ENCODE measurements around the gene TSPAN3. TPM values are rescaled to one million over a fixed set of nuclear protein-coding genes. Genes with fewer than 3 reads are reported as not detected.

The TSPAN3 gene
- total RNA-seq, 3 donors from 2014 or later, result 148 to 398 (median 292) TPM

DNA sequence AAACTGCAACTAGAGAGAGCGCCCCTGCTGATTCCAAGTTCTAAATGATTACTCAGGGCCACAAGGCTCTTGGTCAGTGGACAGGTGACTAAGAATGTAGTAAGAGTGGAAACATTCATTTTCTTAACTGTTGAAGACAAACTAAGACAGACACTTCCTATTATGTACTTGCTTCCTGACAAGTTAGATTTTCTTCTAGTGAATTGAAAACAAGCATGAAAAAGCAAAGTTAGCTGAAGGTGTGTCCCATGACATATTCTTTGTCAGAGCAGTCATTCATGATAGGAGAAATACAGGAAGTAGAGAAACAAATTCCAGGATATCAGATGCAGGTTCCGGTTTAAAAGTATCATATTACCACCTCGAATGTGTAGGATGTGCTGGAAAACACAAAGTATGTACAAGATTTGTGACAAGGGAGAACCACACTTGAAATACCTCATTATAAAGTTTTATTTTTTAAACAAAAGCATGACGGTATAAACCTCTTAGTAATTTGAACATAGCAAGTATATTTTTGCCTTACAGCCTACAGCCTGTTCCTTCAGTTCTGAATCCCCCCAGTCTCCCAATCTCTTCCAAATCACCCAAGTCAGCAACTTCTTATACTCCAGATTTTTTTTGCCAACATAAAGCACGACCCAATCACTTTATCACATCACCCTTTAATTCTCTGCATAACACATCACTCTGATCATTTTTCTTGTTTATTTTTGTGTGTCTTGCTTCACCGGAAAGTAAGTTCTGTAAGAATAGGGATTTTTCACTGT lies 6.2 kb downstream of the TSPAN3 start:
- peaks cover 0 to 7% of the 10 kb centered on the region in 2 donors for H3K4me1 ChIP-seq
- intact Hi-C loops (cut with DNase I; ENCODE audit: low total_unique reads), result no loop called here
- no peak overlapping the region for H3K27ac ChIP-seq

DNA sequence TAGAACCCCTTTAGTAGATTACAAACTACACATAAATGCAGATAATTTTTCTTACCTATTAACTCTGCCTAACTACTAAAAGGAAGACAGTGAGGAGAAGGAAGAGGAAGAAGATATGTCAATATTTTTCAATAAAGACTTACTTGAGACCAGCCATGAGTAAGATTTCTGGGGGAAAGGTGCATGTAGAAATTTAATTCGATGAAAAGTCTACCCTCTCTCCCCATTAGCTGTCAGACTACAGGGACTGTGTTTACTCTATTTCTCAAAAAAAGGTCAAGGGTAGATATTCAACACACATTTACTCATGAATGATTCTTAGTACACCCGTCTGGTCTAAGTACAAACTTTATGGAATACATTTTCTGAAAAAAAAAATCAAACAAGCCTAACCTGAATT lies 6.8 kb downstream of the TSPAN3 start:
- Histone ChIP-seq H3K4me3 (no peak overlapping the region), H3K27ac (no peak overlapping the region), H3K9me3 (no peaks in the 10 kb centered on the region), H3K36me3 (no peaks in the 10 kb centered on the region), H3K4me1 (peaks cover 0 to 7% of the 10 kb centered on the region in 2 donors), H3K27me3 (no peaks in the 10 kb centered on the region)
- DNase-seq (ENCODE audit: low spot score in 2 of 2), result no peak
- TF ChIP-seq POLR2A (IDR thresholded peaks at IDR 0.05) (no peak), POLR2AphosphoS5 (IDR thresholded peaks at IDR 0.05) (no peak)
- TF ChIP-seq, protein P1, sequence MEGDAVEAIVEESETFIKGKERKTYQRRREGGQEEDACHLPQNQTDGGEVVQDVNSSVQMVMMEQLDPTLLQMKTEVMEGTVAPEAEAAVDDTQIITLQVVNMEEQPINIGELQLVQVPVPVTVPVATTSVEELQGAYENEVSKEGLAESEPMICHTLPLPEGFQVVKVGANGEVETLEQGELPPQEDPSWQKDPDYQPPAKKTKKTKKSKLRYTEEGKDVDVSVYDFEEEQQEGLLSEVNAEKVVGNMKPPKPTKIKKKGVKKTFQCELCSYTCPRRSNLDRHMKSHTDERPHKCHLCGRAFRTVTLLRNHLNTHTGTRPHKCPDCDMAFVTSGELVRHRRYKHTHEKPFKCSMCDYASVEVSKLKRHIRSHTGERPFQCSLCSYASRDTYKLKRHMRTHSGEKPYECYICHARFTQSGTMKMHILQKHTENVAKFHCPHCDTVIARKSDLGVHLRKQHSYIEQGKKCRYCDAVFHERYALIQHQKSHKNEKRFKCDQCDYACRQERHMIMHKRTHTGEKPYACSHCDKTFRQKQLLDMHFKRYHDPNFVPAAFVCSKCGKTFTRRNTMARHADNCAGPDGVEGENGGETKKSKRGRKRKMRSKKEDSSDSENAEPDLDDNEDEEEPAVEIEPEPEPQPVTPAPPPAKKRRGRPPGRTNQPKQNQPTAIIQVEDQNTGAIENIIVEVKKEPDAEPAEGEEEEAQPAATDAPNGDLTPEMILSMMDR (IDR thresholded peaks at IDR 0.05), result no peak
- intact Hi-C loops (cut with DNase I; ENCODE audit: low total_unique reads), result no loop called here

More for the DNA sequence above, 6.2 kb downstream of the TSPAN3 start:
- TF ChIP-seq POLR2A (IDR thresholded peaks at IDR 0.05) (no peak), POLR2AphosphoS5 (IDR thresholded peaks at IDR 0.05) (no peak)
- TF ChIP-seq, protein P1 (IDR thresholded peaks at IDR 0.05), result no peak
- Histone ChIP-seq H3K36me3 (no peaks in the 10 kb centered on the region), H3K4me3 (no peak overlapping the region), H3K9me3 (no peaks in the 10 kb centered on the region), H3K27me3 (no peaks in the 10 kb centered on the region)
- no peak for DNase-seq (ENCODE audit: low spot score in 2 of 2)

DNA sequence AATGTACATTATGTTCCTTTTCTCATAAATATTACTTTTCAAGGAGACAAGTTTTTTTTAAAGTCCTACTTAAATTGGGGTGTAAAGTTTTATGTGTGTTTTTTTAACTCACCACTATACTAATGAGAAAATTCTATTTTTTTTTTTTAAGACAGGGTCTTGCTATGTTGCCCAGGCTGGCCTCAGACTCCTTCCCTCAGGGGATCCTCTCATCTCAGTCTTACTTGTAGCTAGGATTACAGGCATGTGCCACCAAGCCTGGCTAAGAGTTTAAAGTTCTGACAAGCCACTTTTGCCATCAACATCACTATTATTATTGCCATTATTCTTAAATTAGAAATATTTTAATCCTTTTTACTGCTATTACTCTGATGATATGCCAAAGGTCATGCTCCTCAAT lies 7.7 kb downstream of the TSPAN3 start:
- no peaks in the 10 kb centered on the region for H3K27me3 ChIP-seq
- H3K4me1 ChIP-seq, result peaks cover 0 to 7% of the 10 kb centered on the region in 2 donors
- DNase-seq (ENCODE audit: low spot score in 2 of 2), result no peak
- no peak overlapping the region for H3K4me3 ChIP-seq
- H3K27ac ChIP-seq, result no peak overlapping the region
- no peaks in the 10 kb centered on the region for H3K36me3 ChIP-seq
- no peaks in the 10 kb centered on the region for H3K9me3 ChIP-seq
- intact Hi-C loops (cut with DNase I; ENCODE audit: low total_unique reads), result no loop called here
- TF ChIP-seq POLR2AphosphoS5 (IDR thresholded peaks at IDR 0.05) (no peak), POLR2A (IDR thresholded peaks at IDR 0.05) (no peak)
- TF ChIP-seq, protein P1 (IDR thresholded peaks at IDR 0.05), result no peak

DNA sequence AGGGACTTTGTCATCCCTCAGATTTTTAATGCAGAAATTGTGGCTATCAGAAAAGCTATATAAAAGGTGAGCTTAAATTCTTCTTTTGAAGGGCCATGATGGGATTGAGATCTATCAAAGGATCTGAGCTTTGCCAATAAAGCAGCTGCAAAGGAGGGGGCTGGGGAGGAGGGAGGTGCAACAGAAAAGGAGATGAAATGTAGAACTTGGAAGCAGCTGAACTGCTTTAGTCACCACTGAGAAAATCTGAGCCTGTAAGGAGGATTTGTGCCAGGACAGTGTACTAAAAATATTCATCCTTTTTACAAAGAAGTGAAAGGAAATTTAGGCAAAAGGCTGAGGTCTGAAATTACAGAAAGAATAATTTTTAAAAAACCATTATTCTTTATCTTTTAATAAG lies 10.4 kb downstream of the TSPAN3 start:
- DNase-seq (ENCODE audit: low spot score in 2 of 2), result no peak
- H3K27ac ChIP-seq, result no peak overlapping the region
- H3K27me3 ChIP-seq, result no peaks in the 10 kb centered on the region
- no peaks in the 10 kb centered on the region for H3K9me3 ChIP-seq
- H3K36me3 ChIP-seq, result no peaks in the 10 kb centered on the region
- intact Hi-C loops (cut with DNase I; ENCODE audit: low total_unique reads), result no loop called here
- H3K4me1 ChIP-seq, result peaks cover 0 to 7% of the 10 kb centered on the region in 2 donors
- TF ChIP-seq POLR2AphosphoS5 (IDR thresholded peaks at IDR 0.05) (no peak), POLR2A (IDR thresholded peaks at IDR 0.05) (no peak)
- TF ChIP-seq, protein P1 (IDR thresholded peaks at IDR 0.05), result no peak
- no peak overlapping the region for H3K4me3 ChIP-seq

DNA sequence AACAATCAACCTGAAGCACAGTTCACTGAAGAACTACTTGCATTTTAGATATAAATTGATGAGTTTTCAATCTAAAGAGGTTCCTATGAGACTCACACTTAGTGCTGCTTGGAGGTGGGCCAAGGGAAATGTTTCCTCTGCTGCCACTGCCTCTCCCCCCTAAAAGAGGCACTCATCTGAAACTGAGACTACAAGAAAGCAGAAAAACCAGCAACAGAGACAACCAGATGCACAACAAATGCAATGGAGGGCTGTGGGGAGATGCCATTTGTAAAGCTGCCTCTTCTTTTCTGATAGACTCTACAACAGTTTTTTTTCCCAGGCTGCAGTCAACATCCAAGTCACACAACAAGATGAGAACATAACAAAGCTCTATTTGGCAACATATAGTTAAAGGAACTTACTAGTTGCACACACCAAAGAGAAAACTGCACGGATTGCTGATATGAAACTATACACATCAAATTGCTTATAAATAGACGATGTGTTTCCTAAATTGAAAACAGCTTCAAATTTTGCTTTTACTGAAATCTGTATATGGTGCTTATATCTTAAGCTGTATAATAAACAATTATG lies 11.0 kb downstream of the TSPAN3 start:
- DNase-seq (ENCODE audit: low spot score in 2 of 2), result no peak
- no peaks in the 10 kb centered on the region for H3K27me3 ChIP-seq
- peaks cover 0 to 7% of the 10 kb centered on the region in 2 donors for H3K4me1 ChIP-seq
- no peak overlapping the region for H3K27ac ChIP-seq
- H3K9me3 ChIP-seq, result no peaks in the 10 kb centered on the region
- no peaks in the 10 kb centered on the region for H3K36me3 ChIP-seq
- no peak overlapping the region for H3K4me3 ChIP-seq
- intact Hi-C loops (cut with DNase I; ENCODE audit: low total_unique reads), result no loop called here
- TF ChIP-seq POLR2A (IDR thresholded peaks at IDR 0.05) (no peak), POLR2AphosphoS5 (IDR thresholded peaks at IDR 0.05) (no peak)
- TF ChIP-seq, protein P1 (IDR thresholded peaks at IDR 0.05), result no peak

All from breast epithelium (tissue), 4 donors.